H9 (cell line): ENCODE measurements around the gene CDKL5. TPM values are rescaled to one million over a fixed set of nuclear protein-coding genes. Genes with fewer than 3 reads are reported as not detected.

Experiments
- DNase-seq: peaks from one replicate; pipeline ENCODE4 v3.0.0-alpha.2; 2017
- H2AFZ ChIP-seq: one replicate; pipeline ENCODE4 v1.6.1; 2013; ENCODE audit warnings: mild to moderate bottlenecking, low read length, control low read depth, moderate library complexity
- H2AK5ac ChIP-seq: 2 replicates; pipeline ENCODE4 v1.6.1; 2013; ENCODE audit warnings: low read length, control low read depth, mixed read lengths; ENCODE audit not compliant: insufficient read length
- H2BK120ac ChIP-seq: one replicate; pipeline ENCODE4 v1.6.1; 2013; ENCODE audit warnings: low read depth, mild to moderate bottlenecking, low read length, control low read depth, inconsistent platforms; ENCODE audit not compliant: poor library complexity, severe bottlenecking
- H2BK12ac ChIP-seq: 2 replicates; pipeline ENCODE4 v1.6.1; 2013; ENCODE audit warnings: low read length, control low read depth, mixed read lengths, low read depth; ENCODE audit not compliant: insufficient read length
- H2BK15ac ChIP-seq: 2 replicates; pipeline ENCODE4 v1.6.1; 2013; ENCODE audit warnings: low read depth, low read length, control low read depth
- H2BK20ac ChIP-seq: one replicate; pipeline ENCODE4 v1.6.1; 2013; ENCODE audit warnings: low read depth, mild to moderate bottlenecking, low read length, control low read depth, inconsistent platforms; ENCODE audit not compliant: poor library complexity, severe bottlenecking
- H2BK5ac ChIP-seq: 2 replicates; pipeline ENCODE4 v1.6.1; 2013; ENCODE audit warnings: low read length, control low read depth, mixed read lengths; ENCODE audit not compliant: insufficient read length
- H3K14ac ChIP-seq: 2 replicates; pipeline ENCODE4 v1.6.1; 2013; ENCODE audit warnings: low read length, control low read depth; ENCODE audit not compliant: insufficient read depth
- H3K18ac ChIP-seq: 2 replicates; pipeline ENCODE4 v1.6.1; 2013; ENCODE audit warnings: low read depth, mild to moderate bottlenecking, mixed read lengths, low read length, control low read depth; ENCODE audit not compliant: insufficient read length
- H3K23ac ChIP-seq: 2 replicates; pipeline ENCODE4 v1.6.1; 2013; ENCODE audit warnings: low read length, control low read depth, mixed read lengths, low read depth; ENCODE audit not compliant: insufficient read length
- H3K23me2 ChIP-seq: 2 replicates; pipeline ENCODE4 v1.6.1; 2013; ENCODE audit warnings: low read depth, mild to moderate bottlenecking, mixed read lengths, low read length, control low read depth; ENCODE audit not compliant: insufficient read length, poor library complexity, severe bottlenecking
- H3K27ac ChIP-seq: 2 replicates; pipeline ENCODE4 v1.5.1; 2013; ENCODE audit warnings: low read length, control low read depth, mixed read lengths, low read depth; ENCODE audit not compliant: insufficient read length
- H3K27me3 ChIP-seq: 2 replicates; pipeline ENCODE4 v1.6.1; 2013; ENCODE audit warnings: low read length, control low read depth, inconsistent platforms; ENCODE audit not compliant: insufficient read depth
- H3K4ac ChIP-seq: 2 replicates; pipeline ENCODE4 v1.6.1; 2013; ENCODE audit warnings: low read depth, mild to moderate bottlenecking, control low read depth, inconsistent platforms, low read length, moderate library complexity
- H3K4me1 ChIP-seq: 2 replicates; pipeline ENCODE4 v1.6.1; 2013; ENCODE audit warnings: low read length, control low read depth, inconsistent platforms; ENCODE audit not compliant: insufficient read depth
- H3K4me2 ChIP-seq: 2 replicates; pipeline ENCODE4 v1.6.1; 2013; ENCODE audit warnings: low read length, control low read depth, mixed read lengths; ENCODE audit not compliant: insufficient read length, insufficient read depth
- H3K56ac ChIP-seq: 2 replicates; pipeline ENCODE4 v1.6.1; 2013; ENCODE audit warnings: low read depth, mild to moderate bottlenecking, mixed read lengths, low read length, control low read depth; ENCODE audit not compliant: insufficient read length
- H3K79me1 ChIP-seq: 2 replicates; pipeline ENCODE4 v1.6.1; 2013; ENCODE audit warnings: low read depth, mild to moderate bottlenecking, moderate library complexity, low read length, control low read depth, inconsistent platforms; ENCODE audit not compliant: insufficient read depth, poor library complexity, severe bottlenecking
- H3K79me2 ChIP-seq: 2 replicates; pipeline ENCODE4 v1.6.1; 2013; ENCODE audit warnings: low read length, control low read depth, inconsistent platforms; ENCODE audit not compliant: insufficient read depth
- H3K9ac ChIP-seq: 2 replicates; pipeline ENCODE4 v1.6.1; 2013; ENCODE audit warnings: low read length, control low read depth, mixed read lengths; ENCODE audit not compliant: insufficient read length; ENCODE audit errors: extremely low read depth
- H3K9me3 ChIP-seq: one replicate; pipeline ENCODE4 v1.6.1; 2013; ENCODE audit warnings: low read depth, low read length, inconsistent platforms; ENCODE audit not compliant: control insufficient read depth
- H3T11ph ChIP-seq: one replicate; pipeline ENCODE4 v1.6.1; 2013; ENCODE audit warnings: mild to moderate bottlenecking, low read length, control low read depth, inconsistent platforms
- H4K20me1 ChIP-seq: one replicate; pipeline ENCODE4 v1.6.1; 2013; ENCODE audit not compliant: control insufficient read depth, insufficient read length, insufficient read depth
- H4K5ac ChIP-seq: 2 replicates; pipeline ENCODE4 v1.6.1; 2013; ENCODE audit warnings: low read depth, mild to moderate bottlenecking, mixed read lengths, low read length, control low read depth; ENCODE audit not compliant: insufficient read length
- H4K8ac ChIP-seq: replicated peaks from 2 replicates; pipeline ENCODE4 v1.6.1; 2013; ENCODE audit warnings: low read length, control low read depth, mixed read lengths, low read depth; ENCODE audit not compliant: insufficient read length
- H4K91ac ChIP-seq: 2 replicates; pipeline ENCODE4 v1.6.1; 2013; ENCODE audit warnings: low read depth, mild to moderate bottlenecking, moderate library complexity, mixed read lengths, low read length, control low read depth; ENCODE audit not compliant: insufficient read length
- H3K27ac Mint-ChIP-seq, 3 experiments: 2 replicates in 2 of 3; 3 replicates in 1 of 3; pipeline ENCODE4 v1.8.0; 2020 to 2021; ENCODE audit warnings: mixed read lengths in 3 of 3, mild to moderate bottlenecking in 1 of 3, moderate library complexity in 1 of 3
- H3K27me3 Mint-ChIP-seq: 2 replicates; pipeline ENCODE4 v1.8.0; 2021; ENCODE audit warnings: low read depth, mild to moderate bottlenecking, moderate library complexity, mixed read lengths
- H3K36me3 Mint-ChIP-seq, 3 experiments: 2 replicates in 2 of 3; 3 replicates in 1 of 3; pipeline ENCODE4 v1.8.0; 2020 to 2021; ENCODE audit warnings: low read depth in 3 of 3, mixed read lengths in 3 of 3; ENCODE audit not compliant: insufficient read depth in 1 of 3
- H3K4me1 Mint-ChIP-seq, 2 experiments: 2 replicates each; pipeline ENCODE4 v1.8.0; 2020; ENCODE audit warnings: mixed read lengths in 2 of 2
- H3K4me3 Mint-ChIP-seq, 2 experiments: 2 replicates in 1 of 2; 3 replicates in 1 of 2; pipeline ENCODE4 v1.8.0; 2020 to 2021; ENCODE audit warnings: mild to moderate bottlenecking in 2 of 2, mixed read lengths in 2 of 2, moderate library complexity in 1 of 2
- H3K9me3 Mint-ChIP-seq, 2 experiments: 2 replicates in 1 of 2; 3 replicates in 1 of 2; pipeline ENCODE4 v1.8.0; 2020; ENCODE audit warnings: mild to moderate bottlenecking in 2 of 2, mixed read lengths in 2 of 2, moderate library complexity in 1 of 2
- WGBS: extraction: QIAGEN DNeasy Blood & Tissue Kit; methylation state at CpG from one replicate; pipeline ENCODE4 v1.1.7; 2013; ENCODE audit warnings: missing lambda C conversion rate, low lambda C conversion rate, mixed read lengths; ENCODE audit not compliant: insufficient read length; ENCODE audit errors: extremely low coverage; 5-methylcytosine and 5-hydroxymethylcytosine counted together
- total RNA-seq: library from RNA; stranded (reverse); gene quantifications from 2 replicates; pipeline ENCODE4 v1.2.1, GENCODE V29; 2021
- TF ChIP-seq, protein P1 (sequence below): fragments of 200-600 bp; sonication (generic); conservative IDR thresholded peaks from 3 replicates; pipeline ENCODE4 v1.8.0; 2021; ENCODE audit warnings: antibody characterized with exemption, mild to moderate bottlenecking

The CDKL5 gene
- total RNA-seq, 1 experiment from 2014 or later = 19.5 TPM

GRCh38 chrX:18674417-18674787 is 249.0 kb downstream of the CDKL5 start:
- Histone ChIP-seq H3K79me2 (peaks cover 3% of the 10 kb centered on the region; the same call in 1 of the 2 replicates), H4K20me1 (no peaks in the 10 kb centered on the region), H3K56ac (no peak overlapping the region), H2BK12ac (no peak overlapping the region), H2BK15ac (no peak overlapping the region), H2AK5ac (no peak overlapping the region), H3K9me3 (peaks cover 46% of the 10 kb centered on the region), H2BK20ac (no peak overlapping the region), H2AFZ (peak overlapping the region; percentile 14), H4K8ac (no peak overlapping the region), H4K91ac (no peak overlapping the region), H3K27me3 (no peaks in the 10 kb centered on the region), H3K4me1 (no peaks in the 10 kb centered on the region; the same call in 1 of the 2 replicates), H3K4me2 (peak overlapping the region; percentile 48), H2BK5ac (no peak overlapping the region), H3K79me1 (no peaks in the 10 kb centered on the region), H3K14ac (no peak overlapping the region), H3T11ph (no peak overlapping the region), H3K23ac (no peak overlapping the region), H3K4ac (no peak overlapping the region), H3K18ac (no peak overlapping the region), H3K9ac (no peak overlapping the region), H3K27ac (no peak overlapping the region), H2BK120ac (no peak overlapping the region), H3K23me2 (peaks cover 3% of the 10 kb centered on the region), H4K5ac (no peak overlapping the region)
- TF ChIP-seq, protein P1, sequence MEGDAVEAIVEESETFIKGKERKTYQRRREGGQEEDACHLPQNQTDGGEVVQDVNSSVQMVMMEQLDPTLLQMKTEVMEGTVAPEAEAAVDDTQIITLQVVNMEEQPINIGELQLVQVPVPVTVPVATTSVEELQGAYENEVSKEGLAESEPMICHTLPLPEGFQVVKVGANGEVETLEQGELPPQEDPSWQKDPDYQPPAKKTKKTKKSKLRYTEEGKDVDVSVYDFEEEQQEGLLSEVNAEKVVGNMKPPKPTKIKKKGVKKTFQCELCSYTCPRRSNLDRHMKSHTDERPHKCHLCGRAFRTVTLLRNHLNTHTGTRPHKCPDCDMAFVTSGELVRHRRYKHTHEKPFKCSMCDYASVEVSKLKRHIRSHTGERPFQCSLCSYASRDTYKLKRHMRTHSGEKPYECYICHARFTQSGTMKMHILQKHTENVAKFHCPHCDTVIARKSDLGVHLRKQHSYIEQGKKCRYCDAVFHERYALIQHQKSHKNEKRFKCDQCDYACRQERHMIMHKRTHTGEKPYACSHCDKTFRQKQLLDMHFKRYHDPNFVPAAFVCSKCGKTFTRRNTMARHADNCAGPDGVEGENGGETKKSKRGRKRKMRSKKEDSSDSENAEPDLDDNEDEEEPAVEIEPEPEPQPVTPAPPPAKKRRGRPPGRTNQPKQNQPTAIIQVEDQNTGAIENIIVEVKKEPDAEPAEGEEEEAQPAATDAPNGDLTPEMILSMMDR = no peak
- H3K4me3 Mint-ChIP-seq = peak overlapping the region; percentile 69 to 77
- peaks cover 4% of the 10 kb centered on the region for H3K27me3 Mint-ChIP-seq
- H3K36me3 Mint-ChIP-seq = peaks cover 0 to 7% (median 2%) of the 10 kb centered on the region in 3 experiments; a peak in 3 of 7 replicates
- no peak overlapping the region for H3K27ac Mint-ChIP-seq
- peaks cover 4 to 6% of the 10 kb centered on the region in 2 experiments; a peak in 2 of 4 replicates for H3K4me1 Mint-ChIP-seq
- no CpG with 5 or more reads among the region's 19 CpGs for WGBS
- peaks cover 58 to 76% of the 10 kb centered on the region in 2 experiments for H3K9me3 Mint-ChIP-seq
- DNase-seq = peak; percentile 46
